Endothelial cell of umbilical vein (primary cell): Measurements from ENCODE around the gene PARM1. TPM values are rescaled to one million over a fixed set of nuclear protein-coding genes. Genes with fewer than 3 reads are reported as not detected.

Experiments
- BruUV-seq: library from RNA; stranded (reverse); fragments of 400-500 nt; replicated peaks from 2 replicates; lab custom pipeline; 2021; lab: Mats Ljungman, UMichigan
- CTCF ChIA-PET: fragments of 300-600, 350-600 bp; sonication (Branson Sonifier 250); formaldehyde crosslinking; loops from one replicate; lab custom pipeline; 2021; ENCODE audit warnings: antibody characterized with exemption, inconsistent platforms; lab: Charles Lee
- POLR2A ChIA-PET: fragments of 300-600, 350-600 bp; sonication (Branson Sonifier 250); formaldehyde crosslinking; loops from one replicate; lab custom pipeline; 2021; ENCODE audit warnings: antibody characterized with exemption, inconsistent platforms; lab: Charles Lee
- DNase-seq: peaks from one replicate; pipeline ENCODE4 v3.0.0-alpha.2; 2011; ENCODE audit warnings: low read depth, low spot score
- FAIRE-seq: peaks from 2 replicates; lab custom pipeline; 2011; peaks lifted over from hg19 to GRCh38; lab: Jason Lieb, UNC
- H2AFZ ChIP-seq: 2 replicates; pipeline ENCODE4 v1.6.0; 2012; ENCODE audit warnings: low read depth, low read length, control low read depth, inconsistent platforms
- H3K27ac ChIP-seq: 2 replicates; pipeline ENCODE4 v1.5.1; 2011; ENCODE audit warnings: low read depth, mild to moderate bottlenecking, control low read depth, low read length, moderate library complexity; ENCODE audit not compliant: insufficient read depth
- H3K27me3 ChIP-seq, 2 experiments: 2 replicates each; pipeline versions ENCODE4 v1.6.0 to v1.6.1; 2011; ENCODE audit warnings: low read length in 2 of 2, mixed read lengths in 1 of 2; ENCODE audit not compliant: control insufficient read depth in 2 of 2, insufficient read depth in 2 of 2
- H3K36me3 ChIP-seq, 2 experiments: 2 replicates in 1 of 2; 3 replicates in 1 of 2; pipeline ENCODE4 v1.5.1; 2011; ENCODE audit warnings: low read length in 2 of 2, mild to moderate bottlenecking in 1 of 2, moderate library complexity in 1 of 2; ENCODE audit not compliant: control insufficient read depth in 2 of 2, insufficient read depth in 2 of 2; ENCODE audit errors: extremely low read depth in 1 of 2
- H3K4me1 ChIP-seq: 3 replicates; pipeline ENCODE4 v1.5.1; 2011; ENCODE audit warnings: mild to moderate bottlenecking, low read length; ENCODE audit not compliant: control insufficient read depth, insufficient read depth; ENCODE audit errors: extremely low read depth
- H3K4me2 ChIP-seq: 2 replicates; pipeline ENCODE4 v1.6.1; 2011; ENCODE audit warnings: low read length, control low read depth, mixed read lengths; ENCODE audit not compliant: insufficient read depth
- H3K4me3 ChIP-seq, 3 experiments: fragments of 200-600 bp in 1 of 3; sonication (generic), shearing (Covaris generic) in 1 of 3; replicated peaks in 1 of 3; 2 replicates each; pipeline ENCODE4 v1.5.1; 2011 to 2016; ENCODE audit warnings: control low read depth in 3 of 3, low read length in 3 of 3, mild to moderate bottlenecking in 2 of 3, inconsistent platforms in 1 of 3, low read depth in 1 of 3, moderate library complexity in 1 of 3; ENCODE audit not compliant: insufficient read depth in 1 of 3
- H3K79me2 ChIP-seq: 2 replicates; pipeline ENCODE4 v1.6.0; 2012; ENCODE audit warnings: low read length, inconsistent platforms; ENCODE audit not compliant: control insufficient read depth, insufficient read depth
- H3K9ac ChIP-seq: replicated peaks from 2 replicates; pipeline ENCODE3; 2011; ENCODE audit warnings: low read length, control low read depth; ENCODE audit not compliant: insufficient read depth; ENCODE audit errors: extremely low read depth
- H3K9me1 ChIP-seq: replicated peaks from 3 replicates; pipeline ENCODE4 v1.6.0; 2011; ENCODE audit warnings: mild to moderate bottlenecking, low read length; ENCODE audit not compliant: control insufficient read depth, insufficient read depth; ENCODE audit errors: extremely low read depth
- H3K9me3 ChIP-seq: replicated peaks from 2 replicates; pipeline ENCODE4 v1.5.1; 2012; ENCODE audit warnings: low read length, inconsistent platforms; ENCODE audit not compliant: control insufficient read depth, insufficient read depth
- H4K20me1 ChIP-seq: replicated peaks from 2 replicates; pipeline ENCODE3; 2011; ENCODE audit warnings: mild to moderate bottlenecking, low read length; ENCODE audit not compliant: control insufficient read depth, insufficient read depth; ENCODE audit errors: extremely low read depth
- CTCF ChIP-seq, 2 donors: IDR thresholded peaks; 1 replicate in 1 of 2; 2 replicates in 1 of 2; pipeline ENCODE4 v1.5.1; 2011; ENCODE audit warnings: low read length in 2 of 2, mild to moderate bottlenecking in 2 of 2, moderate library complexity in 2 of 2, control low read depth in 1 of 2, inconsistent platforms in 1 of 2, low read depth in 1 of 2; ENCODE audit not compliant: insufficient read depth in 1 of 2; ENCODE audit errors: extremely low read depth in 1 of 2
- EZH2 ChIP-seq: IDR thresholded peaks from 2 replicates; pipeline ENCODE4 v1.6.1; 2012; ENCODE audit warnings: borderline replicate concordance, low read depth, mild to moderate bottlenecking, moderate library complexity, low read length, inconsistent platforms; ENCODE audit not compliant: severe bottlenecking
- FOS ChIP-seq: IDR thresholded peaks from 2 replicates; pipeline ENCODE4 v1.6.1; 2011; ENCODE audit warnings: mild to moderate bottlenecking, low read length, moderate library complexity, borderline replicate concordance; ENCODE audit not compliant: insufficient read depth
- GATA2 ChIP-seq: IDR thresholded peaks from 2 replicates; pipeline ENCODE4 v1.7.0; 2011; ENCODE audit warnings: low read depth, mild to moderate bottlenecking, moderate library complexity, mixed read lengths, low read length; ENCODE audit not compliant: insufficient read length, insufficient read depth
- JUN ChIP-seq: IDR thresholded peaks from 2 replicates; pipeline ENCODE4 v1.6.1; 2011; ENCODE audit warnings: borderline replicate concordance, low read depth; ENCODE audit not compliant: insufficient read length, insufficient read depth
- MAX ChIP-seq: IDR thresholded peaks from 2 replicates; pipeline ENCODE4 v1.6.1; 2011; ENCODE audit not compliant: insufficient read depth, insufficient read length
- MYC ChIP-seq: IDR thresholded peaks from one replicate; pipeline ENCODE4 v1.6.1; 2011; ENCODE audit warnings: mild to moderate bottlenecking, low read depth, low read length
- POLR2A ChIP-seq: IDR thresholded peaks from 2 replicates; pipeline ENCODE4 v1.6.1; 2012; ENCODE audit warnings: low read depth, mild to moderate bottlenecking, control low read depth, low read length
- POLR2AphosphoS5 ChIP-seq: IDR thresholded peaks from 2 replicates; pipeline ENCODE4 v1.6.1; 2012; ENCODE audit warnings: low read depth, mild to moderate bottlenecking, control low read depth, low read length, moderate library complexity; ENCODE audit not compliant: insufficient read depth
- dilution Hi-C: fragments of 300-500 bp; cut with MboI; formaldehyde crosslinking; loops from one replicate; pipeline ENCODE4 v1.15.0; 2019; ENCODE audit warnings: low sequenced_read_pairs; ENCODE audit not compliant: extremely low pct_ligation_motif_present
- intact Hi-C: fragments of 100-400 bp; cut with micrococcal nuclease; formaldehyde crosslinking; loops from one replicate; pipeline ENCODE4 v1.10.0; 2022
- polyA plus RNA-seq, 4 experiments: library from polyadenylated mRNA; depleted of rRNA in 3 of 4; stranded (reverse) in 3 of 4; unstranded in 1 of 4; fragments of >200 nt; gene quantifications; 2 replicates each; pipeline versions ENCODE4 v1.2.1 to v1.2.3, GENCODE V29; 2011 to 2012; ENCODE audit warnings: missing spikeins in 1 of 4
- total RNA-seq: library from RNA; stranded (reverse); gene quantifications from 2 replicates; pipeline ENCODE4 v1.2.3, GENCODE V29; 2021

The PARM1 gene
- total and polyA plus RNA-seq, 2 donors (not counting 3 experiments of a cell fraction or from before 2014, with no cell fraction given): 0.01 TPM; not detected in 1

- no TSS peak for BruUV-seq
- dilution Hi-C loops: no loop called here
- Histone ChIP-seq H3K9me1 (no peaks in the 10 kb centered on the region), H3K9me3 (no peaks in the 10 kb centered on the region), H3K9ac (no peak overlapping the region), H3K36me3 (no peaks in the 10 kb centered on the region), H3K4me2 (no peak overlapping the region), H2AFZ (no peak overlapping the region), H3K4me3 (no peak overlapping the region), H3K27me3 (no peaks in the 10 kb centered on the region), H3K4me1 (no peaks in the 10 kb centered on the region), H4K20me1 (no peaks in the 10 kb centered on the region), H3K27ac (no peak overlapping the region), H3K79me2 (no peaks in the 10 kb centered on the region)
- no peak for TF ChIP-seq CTCF (IDR thresholded peaks at IDR 0.05; ENCODE audit: extremely low read depth in 1 of 2, insufficient read depth in 1 of 2, low read depth in 1 of 2, low read length in 2 of 2)
- TF ChIP-seq MYC: no peak
- TF ChIP-seq EZH2: no peak
- no peak for TF ChIP-seq JUN
- no peak for TF ChIP-seq GATA2
- TF ChIP-seq MAX: no peak
- no peak for TF ChIP-seq POLR2A
- no peak for TF ChIP-seq FOS
- no peak for TF ChIP-seq POLR2AphosphoS5
- FAIRE-seq (no peak), DNase-seq (no peak)
- intact Hi-C loops: no loop called here
- POLR2A ChIA-PET: no interaction called here
- CTCF ChIA-PET: interaction anchor here (0.5 kb wide), 1 partner anchor 181 kb away, joined by 3 read pairs; no protein-coding TSS in a partner anchor
These were observed 78.3 kb downstream of the PARM1 start for GRCh38 chr4:75011131-75011795.
